H1 (cell line): Measurements from ENCODE around the gene ARID1B.

Source experiments
- EP300 ChIP-seq, 2 experiments: IDR thresholded peaks; 1 replicate in 1 of 2; 2 replicates in 1 of 2; pipeline ENCODE4 v1.6.1; 2011 to 2012; ENCODE audit warnings: low read depth in 2 of 2, low read length in 2 of 2, mild to moderate bottlenecking in 2 of 2, borderline replicate concordance in 1 of 2, inconsistent platforms in 1 of 2, moderate library complexity in 1 of 2
- FOSL1 ChIP-seq: IDR thresholded peaks from 2 replicates; pipeline ENCODE4 v1.6.1; 2011; ENCODE audit warnings: mild to moderate bottlenecking, low read depth, low read length, moderate library complexity; ENCODE audit not compliant: insufficient read depth
- JUN ChIP-seq: IDR thresholded peaks from 2 replicates; pipeline ENCODE4 v1.6.1; 2011; ENCODE audit warnings: low read depth, mild to moderate bottlenecking, improper control_type of control experiment, low read length
- MAFK ChIP-seq: IDR thresholded peaks from 2 replicates; pipeline ENCODE4 v1.6.1; 2012; ENCODE audit warnings: low read depth, mild to moderate bottlenecking, improper control_type of control experiment, low read length
- POLR2AphosphoS5 ChIP-seq: IDR thresholded peaks from 2 replicates; pipeline ENCODE4 v1.6.1; 2011; ENCODE audit warnings: low read depth, low read length
- SP1 ChIP-seq: IDR thresholded peaks from 2 replicates; pipeline ENCODE4 v1.6.1; 2011; ENCODE audit warnings: low read depth, low read length
- TEAD4 ChIP-seq: IDR thresholded peaks from 2 replicates; pipeline ENCODE4 v1.6.1; 2012; ENCODE audit warnings: low read depth, low read length, inconsistent platforms, mixed read lengths
- TF ChIP-seq, protein P1 (sequence below), 3 experiments: IDR thresholded peaks; 1 replicate in 2 of 3; 2 replicates in 1 of 3; pipeline versions ENCODE4 v1.5.1 to v1.6.1; 2011; ENCODE audit warnings: low read length in 3 of 3, mild to moderate bottlenecking in 3 of 3, inconsistent platforms in 2 of 3, low read depth in 1 of 3, moderate library complexity in 1 of 3; ENCODE audit not compliant: insufficient read depth in 1 of 3; ENCODE audit errors: control extremely low read depth in 1 of 3
- TF ChIP-seq, protein P2 (sequence below): IDR thresholded peaks from 2 replicates; pipeline ENCODE4 v1.6.1; 2012; ENCODE audit warnings: inconsistent platforms

DNA sequence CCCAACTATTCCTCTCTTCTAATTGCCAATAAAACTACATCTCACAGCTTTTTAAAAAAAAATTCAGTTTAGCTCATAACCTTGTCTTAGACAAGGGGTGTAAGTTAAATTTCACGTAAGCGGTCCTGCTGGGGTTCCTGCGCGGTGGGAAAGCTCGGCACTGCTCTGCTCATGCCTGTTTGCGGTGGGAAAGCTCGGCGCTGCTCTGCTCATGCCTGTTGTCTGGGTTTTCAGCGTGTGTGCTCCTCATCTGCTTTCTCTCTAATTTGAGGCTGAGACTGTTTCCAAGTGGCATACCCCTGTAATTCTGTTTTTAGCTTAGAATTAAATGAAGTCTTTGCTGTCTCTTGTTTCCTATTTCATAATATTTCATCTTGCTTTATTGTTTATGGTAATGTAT lies 18.6 kb downstream of the ARID1B start:
- TF ChIP-seq POLR2AphosphoS5 (no peak), FOSL1 (no peak), EP300 (IDR thresholded peaks at IDR 0.05; ENCODE audit: borderline replicate concordance in 1 of 2, low read depth in 2 of 2, low read length in 2 of 2) (no peak), JUN (no peak), MAFK (no peak), SP1 (no peak), TEAD4 (no peak)
- TF ChIP-seq, protein P1, sequence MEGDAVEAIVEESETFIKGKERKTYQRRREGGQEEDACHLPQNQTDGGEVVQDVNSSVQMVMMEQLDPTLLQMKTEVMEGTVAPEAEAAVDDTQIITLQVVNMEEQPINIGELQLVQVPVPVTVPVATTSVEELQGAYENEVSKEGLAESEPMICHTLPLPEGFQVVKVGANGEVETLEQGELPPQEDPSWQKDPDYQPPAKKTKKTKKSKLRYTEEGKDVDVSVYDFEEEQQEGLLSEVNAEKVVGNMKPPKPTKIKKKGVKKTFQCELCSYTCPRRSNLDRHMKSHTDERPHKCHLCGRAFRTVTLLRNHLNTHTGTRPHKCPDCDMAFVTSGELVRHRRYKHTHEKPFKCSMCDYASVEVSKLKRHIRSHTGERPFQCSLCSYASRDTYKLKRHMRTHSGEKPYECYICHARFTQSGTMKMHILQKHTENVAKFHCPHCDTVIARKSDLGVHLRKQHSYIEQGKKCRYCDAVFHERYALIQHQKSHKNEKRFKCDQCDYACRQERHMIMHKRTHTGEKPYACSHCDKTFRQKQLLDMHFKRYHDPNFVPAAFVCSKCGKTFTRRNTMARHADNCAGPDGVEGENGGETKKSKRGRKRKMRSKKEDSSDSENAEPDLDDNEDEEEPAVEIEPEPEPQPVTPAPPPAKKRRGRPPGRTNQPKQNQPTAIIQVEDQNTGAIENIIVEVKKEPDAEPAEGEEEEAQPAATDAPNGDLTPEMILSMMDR (IDR thresholded peaks at IDR 0.05; ENCODE audit: control extremely low read depth in 1 of 3, insufficient read depth in 1 of 3, low read depth in 1 of 3, low read length in 3 of 3) = no peak
- TF ChIP-seq, protein P2, sequence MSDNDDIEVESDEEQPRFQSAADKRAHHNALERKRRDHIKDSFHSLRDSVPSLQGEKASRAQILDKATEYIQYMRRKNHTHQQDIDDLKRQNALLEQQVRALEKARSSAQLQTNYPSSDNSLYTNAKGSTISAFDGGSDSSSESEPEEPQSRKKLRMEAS = no peak
